Loucy (cell line): ENCODE data around the gene NUP188.

ENCODE experiments used
- H2AFZ ChIP-seq: fragments of 200-600 bp; sonication (generic); 2 replicates; pipeline ENCODE4 v1.6.0; 2016; ENCODE audit warnings: antibody characterized with exemption, mild to moderate bottlenecking, low read length, moderate library complexity
- H3F3A ChIP-seq: fragments of 200-600 bp; 2 replicates; pipeline ENCODE4 v1.6.0; 2016; ENCODE audit warnings: antibody characterized with exemption, low read depth, mild to moderate bottlenecking
- H3K27me3 ChIP-seq: fragments of 200-600 bp; sonication (generic); 2 replicates; pipeline ENCODE4 v1.6.1; 2014; ENCODE audit warnings: low read length, mild to moderate bottlenecking; ENCODE audit not compliant: insufficient read depth, poor library complexity, severe bottlenecking
- H3K36me3 ChIP-seq: fragments of 200-600 bp; sonication (generic); 2 replicates; pipeline ENCODE4 v1.6.1; 2016; ENCODE audit warnings: low read length; ENCODE audit not compliant: insufficient read depth
- H3K4me1 ChIP-seq: fragments of 200-600 bp; sonication (generic); 2 replicates; pipeline ENCODE4 v1.5.1; 2014; ENCODE audit warnings: low read length, mild to moderate bottlenecking; ENCODE audit not compliant: insufficient read depth, poor library complexity, severe bottlenecking
- H3K4me2 ChIP-seq: fragments of 200-600 bp; sonication (generic); 2 replicates; pipeline ENCODE4 v1.6.0; 2014; ENCODE audit warnings: antibody characterized with exemption, low read length, low read depth, mild to moderate bottlenecking; ENCODE audit not compliant: poor library complexity, severe bottlenecking
- H3K4me3 ChIP-seq: fragments of 200-600 bp; sonication (generic); 2 replicates; pipeline ENCODE4 v1.5.1; 2014; ENCODE audit warnings: low read length, mild to moderate bottlenecking, mixed read lengths; ENCODE audit not compliant: poor library complexity, severe bottlenecking
- H3K79me2 ChIP-seq: fragments of 200-600 bp; sonication (generic); 2 replicates; pipeline ENCODE4 v1.6.1; 2014; ENCODE audit warnings: low read length; ENCODE audit not compliant: insufficient read depth
- H3K9ac ChIP-seq: fragments of 200-600 bp; sonication (generic); 2 replicates; pipeline ENCODE4 v1.6.0; 2014; ENCODE audit warnings: mild to moderate bottlenecking, low read depth, low read length, moderate library complexity; ENCODE audit not compliant: poor library complexity, severe bottlenecking
- H3K9me2 ChIP-seq: fragments of 200-600 bp; sonication (generic); replicated peaks from 2 replicates; pipeline ENCODE4 v1.6.1; 2016; ENCODE audit warnings: low read depth, low read length, mixed read lengths
- H3K9me3 ChIP-seq: fragments of 200-600 bp; sonication (generic); 2 replicates; pipeline ENCODE4 v1.6.1; 2014; ENCODE audit warnings: mild to moderate bottlenecking, antibody characterized with exemption, low read length, low read depth; ENCODE audit not compliant: insufficient read depth
- H4K20me1 ChIP-seq: fragments of 200-600 bp; sonication (generic); 2 replicates; pipeline ENCODE4 v1.6.0; 2014; ENCODE audit warnings: antibody characterized with exemption, low read length, mild to moderate bottlenecking; ENCODE audit not compliant: insufficient read depth, poor library complexity, severe bottlenecking
- EZH2phosphoT487 ChIP-seq: fragments of 200-600 bp; IDR thresholded peaks from 2 replicates; pipeline ENCODE4 v1.6.1; 2018; ENCODE audit warnings: antibody characterized with exemption, mild to moderate bottlenecking, moderate library complexity, borderline replicate concordance
- TF ChIP-seq, protein P1 (sequence below): fragments of 200-600 bp; sonication (generic); conservative IDR thresholded peaks from 2 replicates; pipeline ENCODE4 v1.5.1; 2014; ENCODE audit warnings: mild to moderate bottlenecking, antibody characterized with exemption, low read length

NUP188 gene

DNA sequence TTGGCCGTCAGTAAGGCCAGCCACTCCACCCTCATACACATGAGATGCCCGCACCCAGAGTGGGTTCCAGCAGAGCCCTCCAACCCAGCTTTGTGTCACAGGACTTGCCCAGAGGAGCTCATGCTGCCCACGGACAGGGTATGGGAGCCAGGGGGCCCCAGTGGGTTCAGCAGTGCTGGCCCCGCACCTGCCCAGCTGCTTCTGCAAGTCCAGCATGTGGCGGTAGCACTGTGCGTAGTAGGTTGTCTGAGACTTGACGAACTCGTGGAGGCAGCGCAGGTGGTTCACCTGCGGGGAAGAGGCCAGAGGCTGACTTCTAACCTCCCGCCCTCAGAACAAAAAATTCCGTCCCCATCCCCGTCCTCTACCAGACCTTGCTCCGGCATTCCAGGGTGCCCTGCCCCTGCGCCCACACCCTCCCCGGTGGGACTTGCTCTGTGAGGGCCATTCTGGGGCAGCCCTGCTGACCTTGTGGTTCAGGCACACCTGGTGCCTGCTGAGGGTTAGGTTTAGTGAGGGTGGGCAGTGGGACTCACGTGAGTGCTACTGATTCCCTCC lies 62.2 kb downstream of the NUP188 start:
- TF ChIP-seq, protein P1, sequence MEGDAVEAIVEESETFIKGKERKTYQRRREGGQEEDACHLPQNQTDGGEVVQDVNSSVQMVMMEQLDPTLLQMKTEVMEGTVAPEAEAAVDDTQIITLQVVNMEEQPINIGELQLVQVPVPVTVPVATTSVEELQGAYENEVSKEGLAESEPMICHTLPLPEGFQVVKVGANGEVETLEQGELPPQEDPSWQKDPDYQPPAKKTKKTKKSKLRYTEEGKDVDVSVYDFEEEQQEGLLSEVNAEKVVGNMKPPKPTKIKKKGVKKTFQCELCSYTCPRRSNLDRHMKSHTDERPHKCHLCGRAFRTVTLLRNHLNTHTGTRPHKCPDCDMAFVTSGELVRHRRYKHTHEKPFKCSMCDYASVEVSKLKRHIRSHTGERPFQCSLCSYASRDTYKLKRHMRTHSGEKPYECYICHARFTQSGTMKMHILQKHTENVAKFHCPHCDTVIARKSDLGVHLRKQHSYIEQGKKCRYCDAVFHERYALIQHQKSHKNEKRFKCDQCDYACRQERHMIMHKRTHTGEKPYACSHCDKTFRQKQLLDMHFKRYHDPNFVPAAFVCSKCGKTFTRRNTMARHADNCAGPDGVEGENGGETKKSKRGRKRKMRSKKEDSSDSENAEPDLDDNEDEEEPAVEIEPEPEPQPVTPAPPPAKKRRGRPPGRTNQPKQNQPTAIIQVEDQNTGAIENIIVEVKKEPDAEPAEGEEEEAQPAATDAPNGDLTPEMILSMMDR: no peak
- TF ChIP-seq EZH2phosphoT487: no peak
- Histone ChIP-seq H3K9me3 (no peaks in the 10 kb centered on the region), H2AFZ (no peak overlapping the region), H3K79me2 (no peaks in the 10 kb centered on the region), H3K4me3 (no peak overlapping the region), H4K20me1 (no peaks in the 10 kb centered on the region), H3K4me2 (no peak overlapping the region), H3F3A (no peaks in the 10 kb centered on the region), H3K27me3 (no peaks in the 10 kb centered on the region), H3K4me1 (no peaks in the 10 kb centered on the region), H3K9ac (no peak overlapping the region), H3K36me3 (peaks cover 29% of the 10 kb centered on the region; the same call in 1 of the 2 replicates), H3K9me2 (no peaks in the 10 kb centered on the region)

GRCh38 chr9:129010267-129010975 lies 62.9 kb downstream of the NUP188 start:
- Histone ChIP-seq H3K4me1 (no peaks in the 10 kb centered on the region), H3K9me2 (no peaks in the 10 kb centered on the region), H3K4me3 (no peak overlapping the region), H3K27me3 (no peaks in the 10 kb centered on the region), H2AFZ (no peak overlapping the region), H3K9me3 (no peaks in the 10 kb centered on the region), H4K20me1 (no peaks in the 10 kb centered on the region), H3K9ac (no peak overlapping the region), H3K36me3 (peaks cover 22% of the 10 kb centered on the region; the same call in 1 of the 2 replicates), H3F3A (no peaks in the 10 kb centered on the region), H3K79me2 (no peaks in the 10 kb centered on the region), H3K4me2 (no peak overlapping the region)
- no peak for TF ChIP-seq EZH2phosphoT487
- TF ChIP-seq, protein P1: no peak

DNA sequence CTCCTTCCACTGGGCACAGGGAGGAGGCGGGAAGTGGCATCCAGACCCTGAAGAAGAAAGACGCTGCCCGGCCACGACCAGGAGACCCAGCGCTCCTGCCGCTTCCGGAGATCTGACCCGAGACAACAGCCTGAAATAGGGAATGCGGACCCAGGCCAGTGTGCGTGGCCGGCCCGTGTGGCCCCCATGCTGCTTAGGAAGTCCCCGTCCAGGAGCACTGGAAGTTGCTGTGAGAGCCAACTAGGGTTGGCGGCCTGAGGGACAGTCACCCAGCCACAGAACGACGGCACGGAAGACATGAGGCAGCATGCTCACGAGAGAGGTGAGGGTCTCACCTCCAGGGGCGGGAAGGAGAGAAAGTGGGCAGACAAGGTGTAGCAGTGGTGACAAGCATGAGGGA lies 63.7 kb downstream of the NUP188 start:
- H4K20me1 ChIP-seq: no peaks in the 10 kb centered on the region
- TF ChIP-seq EZH2phosphoT487: no peak
- TF ChIP-seq, protein P1: no peak
- no peak overlapping the region for H3K9ac ChIP-seq
- H3F3A ChIP-seq: no peaks in the 10 kb centered on the region
- H3K27me3 ChIP-seq: no peaks in the 10 kb centered on the region
- H3K4me2 ChIP-seq: no peak overlapping the region
- no peak overlapping the region for H3K4me3 ChIP-seq
- H2AFZ ChIP-seq: no peak overlapping the region
- H3K4me1 ChIP-seq: no peaks in the 10 kb centered on the region
- H3K36me3 ChIP-seq: peaks cover 15% of the 10 kb centered on the region; the same call in 1 of the 2 replicates
- no peaks in the 10 kb centered on the region for H3K9me3 ChIP-seq
- no peaks in the 10 kb centered on the region for H3K9me2 ChIP-seq
- H3K79me2 ChIP-seq: no peaks in the 10 kb centered on the region
